GM23338 (cell line): ENCODE data around the gene ARHGEF10L. TPM values are rescaled to one million over a fixed set of nuclear protein-coding genes. Genes with fewer than 3 reads are reported as not detected.

Experiments
- ATAC-seq: fragments of 200-7000 bp; cut with Tn5 transposase; 3 replicates; pipeline ENCODE4 v1.9.1; 2020
- DNase-seq: peaks from one replicate; pipeline ENCODE4 v3.0.0-alpha.2; 2015; ENCODE audit warnings: low spot score
- H2AFZ ChIP-seq: fragments of 200-600 bp; sonication (generic); 2 replicates; pipeline ENCODE4 v1.8.0; 2016; ENCODE audit warnings: antibody characterized with exemption, mild to moderate bottlenecking, moderate library complexity
- H3F3A ChIP-seq: fragments of 200-600 bp; sonication (generic); replicated peaks from 2 replicates; pipeline ENCODE4 v1.8.0; 2017; ENCODE audit warnings: antibody characterized with exemption, mixed run types, low read depth
- H3K27ac ChIP-seq: fragments of 200-600 bp; sonication (generic); 2 replicates; pipeline ENCODE4 v1.6.1; 2016; ENCODE audit warnings: low read depth
- H3K27me3 ChIP-seq: fragments of 200-600 bp; sonication (generic); 2 replicates; pipeline ENCODE4 v1.8.0; 2016; ENCODE audit warnings: mild to moderate bottlenecking, mixed run types, moderate library complexity; ENCODE audit not compliant: insufficient read depth
- H3K36me3 ChIP-seq: fragments of 200-600 bp; sonication (generic); 2 replicates; pipeline ENCODE4 v1.8.0; 2016; ENCODE audit warnings: mild to moderate bottlenecking; ENCODE audit not compliant: insufficient read depth
- H3K4me1 ChIP-seq: fragments of 200-600 bp; sonication (generic); 2 replicates; pipeline ENCODE4 v1.8.0; 2016; ENCODE audit warnings: mild to moderate bottlenecking, moderate library complexity; ENCODE audit not compliant: insufficient read depth
- H3K4me2 ChIP-seq: fragments of 200-600 bp; sonication (generic); 2 replicates; pipeline ENCODE4 v1.7.1; 2017; ENCODE audit warnings: mixed run types
- H3K4me3 ChIP-seq: fragments of 200-600 bp; sonication (generic); 2 replicates; pipeline ENCODE4 v1.6.1; 2016; ENCODE audit warnings: mixed run types
- H3K79me2 ChIP-seq: fragments of 200-600 bp; sonication (generic); replicated peaks from 2 replicates; pipeline ENCODE4 v1.8.0; 2017; ENCODE audit warnings: mild to moderate bottlenecking; ENCODE audit not compliant: insufficient read depth
- H3K9me2 ChIP-seq: fragments of 200-600 bp; sonication (generic); 2 replicates; pipeline ENCODE4 v1.8.0; 2017; ENCODE audit not compliant: insufficient read depth
- H4K20me1 ChIP-seq: fragments of 200-600 bp; sonication (generic); replicated peaks from 2 replicates; pipeline ENCODE4 v1.8.0; 2017; ENCODE audit warnings: mild to moderate bottlenecking; ENCODE audit not compliant: insufficient read depth
- H3K27ac Mint-ChIP-seq: 2 replicates; pipeline ENCODE4 v1.8.0; 2020; ENCODE audit warnings: inconsistent platforms, mild to moderate bottlenecking, moderate library complexity, mixed read lengths
- H3K27me3 Mint-ChIP-seq: 3 replicates; pipeline ENCODE4 v1.8.0; 2022; ENCODE audit warnings: low read depth, mild to moderate bottlenecking, moderate library complexity, mixed read lengths, inconsistent platforms; ENCODE audit not compliant: insufficient read depth, poor library complexity
- H3K36me3 Mint-ChIP-seq: 3 replicates; pipeline ENCODE4 v1.8.0; 2021; ENCODE audit warnings: low read depth, mild to moderate bottlenecking, inconsistent platforms, moderate library complexity, mixed read lengths
- H3K4me1 Mint-ChIP-seq: 3 replicates; pipeline ENCODE4 v1.8.0; 2020; ENCODE audit warnings: mild to moderate bottlenecking, inconsistent platforms, mixed read lengths
- H3K4me3 Mint-ChIP-seq: 3 replicates; pipeline ENCODE4 v1.8.0; 2021; ENCODE audit warnings: moderate library complexity, mild to moderate bottlenecking, inconsistent platforms, mixed read lengths
- H3K9me3 Mint-ChIP-seq: 3 replicates; pipeline ENCODE4 v1.8.0; 2020; ENCODE audit warnings: moderate library complexity, mild to moderate bottlenecking, inconsistent platforms, mixed read lengths
- CREB1 ChIP-seq: fragments of 250-450 bp; sonication (Bioruptor Pico); IDR thresholded peaks from 2 replicates; pipeline ENCODE4 v1.5.0; 2020; ENCODE audit warnings: low read depth, mild to moderate bottlenecking, moderate library complexity
- EZH2 ChIP-seq: fragments of 200-600 bp; sonication (generic); IDR thresholded peaks from one replicate; pipeline ENCODE4 v1.8.0; 2017; ENCODE audit warnings: antibody characterized with exemption, mild to moderate bottlenecking, low read depth; ENCODE audit not compliant: unreplicated experiment
- EZH2phosphoT487 ChIP-seq: fragments of 200-600 bp; sonication (generic); IDR thresholded peaks from one replicate; pipeline ENCODE4 v1.8.1; 2018; ENCODE audit warnings: antibody characterized with exemption; ENCODE audit not compliant: unreplicated experiment
- JUNB ChIP-seq: IDR thresholded peaks from one replicate; pipeline ENCODE4 v1.6.1; 2016; ENCODE audit warnings: antibody characterized with exemption; ENCODE audit not compliant: unreplicated experiment
- NANOG ChIP-seq: IDR thresholded peaks from 2 replicates; pipeline ENCODE4 v1.6.1; 2016; ENCODE audit warnings: antibody characterized with exemption, borderline replicate concordance
- POLR2AphosphoS5 ChIP-seq: IDR thresholded peaks from 2 replicates; pipeline ENCODE4 v1.6.1; 2016; ENCODE audit warnings: antibody characterized with exemption, low read depth
- STAT1 ChIP-seq: IDR thresholded peaks from one replicate; pipeline ENCODE4 v1.6.1; 2016; ENCODE audit warnings: antibody characterized with exemption; ENCODE audit not compliant: unreplicated experiment
- ZNF114 ChIP-seq: fragments of 250-450 bp; sonication (Bioruptor Pico); IDR thresholded peaks from 2 replicates; pipeline ENCODE4 v1.5.0; 2020; ENCODE audit warnings: mild to moderate bottlenecking, moderate library complexity
- ZNF331 ChIP-seq: fragments of 250-450 bp; sonication (Bioruptor Pico); IDR thresholded peaks from 2 replicates; pipeline ENCODE4 v1.5.0; 2020; ENCODE audit warnings: low read depth, mild to moderate bottlenecking, moderate library complexity
- polyA plus RNA-seq: library from polyadenylated mRNA; unstranded; fragments of >200 nt; fragmentation: Nextera tagmentation; extraction: Ambion mirVana; gene quantifications from 2 replicates; pipeline ENCODE4 v1.2.1, GENCODE V29; 2016
- total RNA-seq: library from RNA; depleted of rRNA; stranded (reverse); fragments of >200 nt; shearing (Covaris generic); gene quantifications from 2 replicates; pipeline ENCODE4 v1.2.3, GENCODE V29; 2014
- TF ChIP-seq, protein P1 (sequence below), 2 experiments: fragments of 200-600 bp in 1 of 2; sonication (generic) in 1 of 2; conservative IDR thresholded peaks; 2 replicates each; pipeline versions ENCODE4 v1.5.1 to v1.6.1; 2016 to 2017; ENCODE audit warnings: antibody characterized with exemption in 2 of 2, low read depth in 2 of 2, mild to moderate bottlenecking in 2 of 2, moderate library complexity in 1 of 2
- TF ChIP-seq, protein P2 (sequence below): IDR thresholded peaks from one replicate; pipeline ENCODE4 v1.6.1; 2018; ENCODE audit warnings: antibody characterized with exemption; ENCODE audit not compliant: unreplicated experiment
- TF ChIP-seq, protein P3 (sequence below): fragments of 250-450 bp; sonication (Bioruptor Pico); IDR thresholded peaks from 2 replicates; pipeline ENCODE4 v1.5.0; 2020; ENCODE audit warnings: mild to moderate bottlenecking, moderate library complexity
- TF ChIP-seq, protein P4 (sequence below): IDR thresholded peaks from 2 replicates; pipeline ENCODE4 v1.6.1; 2016; ENCODE audit warnings: antibody characterized with exemption

ARHGEF10L gene
- total and polyA plus RNA-seq, 2 experiments from 2014 or later: 12.1 to 46.8 TPM

DNA sequence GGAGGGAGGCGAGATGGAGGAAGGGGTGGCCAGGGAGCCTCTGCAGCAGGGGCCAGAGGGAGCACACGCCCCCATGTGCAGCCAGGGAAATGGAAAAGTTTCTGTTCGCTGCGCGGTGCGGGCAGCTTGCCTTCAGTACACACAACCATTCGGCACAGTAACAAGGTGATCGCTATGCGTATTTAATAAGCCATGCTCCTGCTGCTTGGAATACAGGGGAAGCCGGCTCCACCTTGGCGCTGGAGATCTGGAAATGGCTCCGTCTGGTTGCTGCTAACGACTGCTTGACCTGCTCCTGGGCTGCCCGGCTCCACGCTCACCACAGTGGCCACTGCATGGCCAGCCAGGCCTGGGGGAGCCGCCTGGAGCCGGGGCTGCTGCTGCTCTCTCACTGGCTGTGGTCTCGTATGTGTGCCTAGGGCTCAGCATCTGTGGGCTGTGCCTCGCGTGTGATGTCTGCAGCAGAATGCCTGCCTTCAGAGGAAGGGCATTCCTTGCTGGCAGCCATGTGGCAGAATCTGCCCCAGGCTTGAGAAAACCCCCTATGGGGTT, 129.2 kb downstream of the ARHGEF10L start:
- ATAC-seq (no peak), DNase-seq (no peak)
- Histone ChIP-seq H4K20me1 (peaks cover 4% of the 10 kb centered on the region), H3K27ac (no peak overlapping the region), H3F3A (no peaks in the 10 kb centered on the region), H3K36me3 (0 out of 2 replicates have a peak, but pooled peaks cover 4% of the 10 kb centered on the region), H3K4me2 (no peak overlapping the region), H2AFZ (no peak overlapping the region), H3K79me2 (0 out of 2 replicates have a peak, but pooled peaks cover 3% of the 10 kb centered on the region), H3K4me1 (peaks cover 11% of the 10 kb centered on the region; the same call in 1 of the 2 replicates), H3K27me3 (no peaks in the 10 kb centered on the region), H3K9me2 (no peaks in the 10 kb centered on the region), H3K4me3 (no peak overlapping the region)
- H3K27ac Mint-ChIP-seq: no peak overlapping the region
- H3K36me3 Mint-ChIP-seq: peaks cover 43% of the 10 kb centered on the region
- H3K27me3 Mint-ChIP-seq: peaks cover 13% of the 10 kb centered on the region
- TF ChIP-seq CREB1 (CRISPR knock-in tag): no peak
- TF ChIP-seq, protein P1, sequence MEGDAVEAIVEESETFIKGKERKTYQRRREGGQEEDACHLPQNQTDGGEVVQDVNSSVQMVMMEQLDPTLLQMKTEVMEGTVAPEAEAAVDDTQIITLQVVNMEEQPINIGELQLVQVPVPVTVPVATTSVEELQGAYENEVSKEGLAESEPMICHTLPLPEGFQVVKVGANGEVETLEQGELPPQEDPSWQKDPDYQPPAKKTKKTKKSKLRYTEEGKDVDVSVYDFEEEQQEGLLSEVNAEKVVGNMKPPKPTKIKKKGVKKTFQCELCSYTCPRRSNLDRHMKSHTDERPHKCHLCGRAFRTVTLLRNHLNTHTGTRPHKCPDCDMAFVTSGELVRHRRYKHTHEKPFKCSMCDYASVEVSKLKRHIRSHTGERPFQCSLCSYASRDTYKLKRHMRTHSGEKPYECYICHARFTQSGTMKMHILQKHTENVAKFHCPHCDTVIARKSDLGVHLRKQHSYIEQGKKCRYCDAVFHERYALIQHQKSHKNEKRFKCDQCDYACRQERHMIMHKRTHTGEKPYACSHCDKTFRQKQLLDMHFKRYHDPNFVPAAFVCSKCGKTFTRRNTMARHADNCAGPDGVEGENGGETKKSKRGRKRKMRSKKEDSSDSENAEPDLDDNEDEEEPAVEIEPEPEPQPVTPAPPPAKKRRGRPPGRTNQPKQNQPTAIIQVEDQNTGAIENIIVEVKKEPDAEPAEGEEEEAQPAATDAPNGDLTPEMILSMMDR (conservative IDR thresholded peaks at IDR 0.05; ENCODE audit: low read depth in 2 of 2): no peak
- TF ChIP-seq JUNB: no peak
- no peak for TF ChIP-seq NANOG
- TF ChIP-seq, protein P2, sequence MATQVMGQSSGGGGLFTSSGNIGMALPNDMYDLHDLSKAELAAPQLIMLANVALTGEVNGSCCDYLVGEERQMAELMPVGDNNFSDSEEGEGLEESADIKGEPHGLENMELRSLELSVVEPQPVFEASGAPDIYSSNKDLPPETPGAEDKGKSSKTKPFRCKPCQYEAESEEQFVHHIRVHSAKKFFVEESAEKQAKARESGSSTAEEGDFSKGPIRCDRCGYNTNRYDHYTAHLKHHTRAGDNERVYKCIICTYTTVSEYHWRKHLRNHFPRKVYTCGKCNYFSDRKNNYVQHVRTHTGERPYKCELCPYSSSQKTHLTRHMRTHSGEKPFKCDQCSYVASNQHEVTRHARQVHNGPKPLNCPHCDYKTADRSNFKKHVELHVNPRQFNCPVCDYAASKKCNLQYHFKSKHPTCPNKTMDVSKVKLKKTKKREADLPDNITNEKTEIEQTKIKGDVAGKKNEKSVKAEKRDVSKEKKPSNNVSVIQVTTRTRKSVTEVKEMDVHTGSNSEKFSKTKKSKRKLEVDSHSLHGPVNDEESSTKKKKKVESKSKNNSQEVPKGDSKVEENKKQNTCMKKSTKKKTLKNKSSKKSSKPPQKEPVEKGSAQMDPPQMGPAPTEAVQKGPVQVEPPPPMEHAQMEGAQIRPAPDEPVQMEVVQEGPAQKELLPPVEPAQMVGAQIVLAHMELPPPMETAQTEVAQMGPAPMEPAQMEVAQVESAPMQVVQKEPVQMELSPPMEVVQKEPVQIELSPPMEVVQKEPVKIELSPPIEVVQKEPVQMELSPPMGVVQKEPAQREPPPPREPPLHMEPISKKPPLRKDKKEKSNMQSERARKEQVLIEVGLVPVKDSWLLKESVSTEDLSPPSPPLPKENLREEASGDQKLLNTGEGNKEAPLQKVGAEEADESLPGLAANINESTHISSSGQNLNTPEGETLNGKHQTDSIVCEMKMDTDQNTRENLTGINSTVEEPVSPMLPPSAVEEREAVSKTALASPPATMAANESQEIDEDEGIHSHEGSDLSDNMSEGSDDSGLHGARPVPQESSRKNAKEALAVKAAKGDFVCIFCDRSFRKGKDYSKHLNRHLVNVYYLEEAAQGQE: no peak
- TF ChIP-seq POLR2AphosphoS5: no peak
- TF ChIP-seq ZNF331: no peak
- TF ChIP-seq, protein P3, sequence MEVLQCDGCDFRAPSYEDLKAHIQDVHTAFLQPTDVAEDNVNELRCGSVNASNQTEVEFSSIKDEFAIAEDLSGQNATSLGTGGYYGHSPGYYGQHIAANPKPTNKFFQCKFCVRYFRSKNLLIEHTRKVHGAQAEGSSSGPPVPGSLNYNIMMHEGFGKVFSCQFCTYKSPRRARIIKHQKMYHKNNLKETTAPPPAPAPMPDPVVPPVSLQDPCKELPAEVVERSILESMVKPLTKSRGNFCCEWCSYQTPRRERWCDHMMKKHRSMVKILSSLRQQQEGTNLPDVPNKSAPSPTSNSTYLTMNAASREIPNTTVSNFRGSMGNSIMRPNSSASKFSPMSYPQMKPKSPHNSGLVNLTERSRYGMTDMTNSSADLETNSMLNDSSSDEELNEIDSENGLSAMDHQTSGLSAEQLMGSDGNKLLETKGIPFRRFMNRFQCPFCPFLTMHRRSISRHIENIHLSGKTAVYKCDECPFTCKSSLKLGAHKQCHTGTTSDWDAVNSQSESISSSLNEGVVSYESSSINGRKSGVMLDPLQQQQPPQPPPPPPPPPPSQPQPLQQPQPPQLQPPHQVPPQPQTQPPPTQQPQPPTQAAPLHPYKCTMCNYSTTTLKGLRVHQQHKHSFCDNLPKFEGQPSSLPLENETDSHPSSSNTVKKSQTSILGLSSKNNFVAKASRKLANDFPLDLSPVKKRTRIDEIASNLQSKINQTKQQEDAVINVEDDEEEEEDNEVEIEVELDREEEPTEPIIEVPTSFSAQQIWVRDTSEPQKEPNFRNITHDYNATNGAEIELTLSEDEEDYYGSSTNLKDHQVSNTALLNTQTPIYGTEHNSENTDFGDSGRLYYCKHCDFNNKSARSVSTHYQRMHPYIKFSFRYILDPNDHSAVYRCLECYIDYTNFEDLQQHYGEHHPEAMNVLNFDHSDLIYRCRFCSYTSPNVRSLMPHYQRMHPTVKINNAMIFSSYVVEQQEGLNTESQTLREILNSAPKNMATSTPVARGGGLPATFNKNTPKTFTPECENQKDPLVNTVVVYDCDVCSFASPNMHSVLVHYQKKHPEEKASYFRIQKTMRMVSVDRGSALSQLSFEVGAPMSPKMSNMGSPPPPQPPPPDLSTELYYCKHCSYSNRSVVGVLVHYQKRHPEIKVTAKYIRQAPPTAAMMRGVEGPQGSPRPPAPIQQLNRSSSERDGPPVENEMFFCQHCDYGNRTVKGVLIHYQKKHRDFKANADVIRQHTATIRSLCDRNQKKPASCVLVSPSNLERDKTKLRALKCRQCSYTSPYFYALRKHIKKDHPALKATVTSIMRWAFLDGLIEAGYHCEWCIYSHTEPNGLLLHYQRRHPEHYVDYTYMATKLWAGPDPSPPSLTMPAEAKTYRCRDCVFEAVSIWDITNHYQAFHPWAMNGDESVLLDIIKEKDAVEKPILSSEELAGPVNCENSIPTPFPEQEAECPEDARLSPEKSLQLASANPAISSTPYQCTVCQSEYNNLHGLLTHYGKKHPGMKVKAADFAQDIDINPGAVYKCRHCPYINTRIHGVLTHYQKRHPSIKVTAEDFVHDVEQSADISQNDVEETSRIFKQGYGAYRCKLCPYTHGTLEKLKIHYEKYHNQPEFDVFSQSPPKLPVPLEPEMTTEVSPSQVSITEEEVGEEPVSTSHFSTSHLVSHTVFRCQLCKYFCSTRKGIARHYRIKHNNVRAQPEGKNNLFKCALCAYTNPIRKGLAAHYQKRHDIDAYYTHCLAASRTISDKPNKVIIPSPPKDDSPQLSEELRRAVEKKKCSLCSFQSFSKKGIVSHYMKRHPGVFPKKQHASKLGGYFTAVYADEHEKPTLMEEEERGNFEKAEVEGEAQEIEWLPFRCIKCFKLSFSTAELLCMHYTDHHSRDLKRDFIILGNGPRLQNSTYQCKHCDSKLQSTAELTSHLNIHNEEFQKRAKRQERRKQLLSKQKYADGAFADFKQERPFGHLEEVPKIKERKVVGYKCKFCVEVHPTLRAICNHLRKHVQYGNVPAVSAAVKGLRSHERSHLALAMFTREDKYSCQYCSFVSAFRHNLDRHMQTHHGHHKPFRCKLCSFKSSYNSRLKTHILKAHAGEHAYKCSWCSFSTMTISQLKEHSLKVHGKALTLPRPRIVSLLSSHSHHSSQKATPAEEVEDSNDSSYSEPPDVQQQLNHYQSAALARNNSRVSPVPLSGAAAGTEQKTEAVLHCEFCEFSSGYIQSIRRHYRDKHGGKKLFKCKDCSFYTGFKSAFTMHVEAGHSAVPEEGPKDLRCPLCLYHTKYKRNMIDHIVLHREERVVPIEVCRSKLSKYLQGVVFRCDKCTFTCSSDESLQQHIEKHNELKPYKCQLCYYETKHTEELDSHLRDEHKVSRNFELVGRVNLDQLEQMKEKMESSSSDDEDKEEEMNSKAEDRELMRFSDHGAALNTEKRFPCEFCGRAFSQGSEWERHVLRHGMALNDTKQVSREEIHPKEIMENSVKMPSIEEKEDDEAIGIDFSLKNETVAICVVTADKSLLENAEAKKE (CRISPR knock-in tag): no peak
- no peak for TF ChIP-seq ZNF114 (CRISPR knock-in tag)
- TF ChIP-seq, protein P4, sequence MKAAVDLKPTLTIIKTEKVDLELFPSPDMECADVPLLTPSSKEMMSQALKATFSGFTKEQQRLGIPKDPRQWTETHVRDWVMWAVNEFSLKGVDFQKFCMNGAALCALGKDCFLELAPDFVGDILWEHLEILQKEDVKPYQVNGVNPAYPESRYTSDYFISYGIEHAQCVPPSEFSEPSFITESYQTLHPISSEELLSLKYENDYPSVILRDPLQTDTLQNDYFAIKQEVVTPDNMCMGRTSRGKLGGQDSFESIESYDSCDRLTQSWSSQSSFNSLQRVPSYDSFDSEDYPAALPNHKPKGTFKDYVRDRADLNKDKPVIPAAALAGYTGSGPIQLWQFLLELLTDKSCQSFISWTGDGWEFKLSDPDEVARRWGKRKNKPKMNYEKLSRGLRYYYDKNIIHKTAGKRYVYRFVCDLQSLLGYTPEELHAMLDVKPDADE: no peak
- TF ChIP-seq EZH2phosphoT487: no peak
- TF ChIP-seq EZH2: no peak
- TF ChIP-seq STAT1: no peak
- H3K4me1 Mint-ChIP-seq: peaks cover 35% of the 10 kb centered on the region
- no peak overlapping the region for H3K4me3 Mint-ChIP-seq
- H3K9me3 Mint-ChIP-seq: no peaks in the 10 kb centered on the region; the same call in 2 of the 3 replicates
